HepG2 (cell line): ENCODE data around the gene FBF1. TPM values are rescaled to one million over a fixed set of nuclear protein-coding genes. Genes with fewer than 3 reads are reported as not detected.

Experiments used
- ATAD3A ChIP-seq: sonication (generic); formaldehyde crosslinking; IDR thresholded peaks from 2 replicates; pipeline ENCODE4 v1.4.0; 2020; ENCODE audit warnings: missing genetic modification reagents
- HNRNPH1 ChIP-seq: fragments of 200-400 bp; formaldehyde crosslinking; optimal IDR thresholded peaks from 2 replicates; pipeline ENCODE3; 2017; ENCODE audit warnings: mild to moderate bottlenecking, low read depth, low read length
- MAF1 ChIP-seq: sonication (generic); formaldehyde crosslinking; IDR thresholded peaks from 2 replicates; pipeline ENCODE4 v1.5.0; 2020; ENCODE audit warnings: missing genetic modification reagents, borderline replicate concordance
- NAIF1 ChIP-seq: sonication (generic); formaldehyde crosslinking; IDR thresholded peaks from 2 replicates; pipeline ENCODE4 v1.5.0; 2020; ENCODE audit warnings: mild to moderate bottlenecking, missing genetic modification reagents, borderline replicate concordance
- NFKBIZ ChIP-seq: IDR thresholded peaks from 2 replicates; pipeline ENCODE4 v1.6.1; 2018; ENCODE audit warnings: missing genetic modification reagents, missing compliant biosample characterization
- PPARG ChIP-seq: conservative IDR thresholded peaks from 2 replicates; pipeline ENCODE4 v1.6.1; 2016; ENCODE audit warnings: missing biosample characterization, missing genetic modification reagents
- REXO4 ChIP-seq: sonication (generic); formaldehyde crosslinking; IDR thresholded peaks from 2 replicates; pipeline ENCODE4 v1.8.0; 2022; ENCODE audit warnings: missing genetic modification reagents, mild to moderate bottlenecking, borderline replicate concordance
- RFX5 ChIP-seq: IDR thresholded peaks from 2 replicates; pipeline ENCODE4 v1.6.1; 2011; ENCODE audit warnings: low read depth, low read length, improper control_type of control experiment
- SAP130 ChIP-seq: IDR thresholded peaks from 2 replicates; pipeline ENCODE4 v1.6.1; 2016; ENCODE audit warnings: low read depth
- TARDBP ChIP-seq: sonication (generic); formaldehyde crosslinking; IDR thresholded peaks from 2 replicates; pipeline ENCODE4 v1.8.0; 2022; ENCODE audit warnings: mild to moderate bottlenecking, missing genetic modification reagents
- TP53 ChIP-seq: sonication (generic); formaldehyde crosslinking; conservative IDR thresholded peaks from 2 replicates; pipeline ENCODE4 v1.4.0; 2020; ENCODE audit warnings: missing genetic modification reagents
- ZBTB14 ChIP-seq: sonication (generic); formaldehyde crosslinking; IDR thresholded peaks from 2 replicates; pipeline ENCODE4 v1.4.0; 2020; ENCODE audit warnings: missing genetic modification reagents
- ZKSCAN1 ChIP-seq: fragments of 150-350 bp; IDR thresholded peaks from 2 replicates; pipeline ENCODE4 v1.6.1; 2014; ENCODE audit warnings: low read length
- ZNF3 ChIP-seq: IDR thresholded peaks from 2 replicates; pipeline ENCODE4 v1.7.0; 2017; ENCODE audit warnings: inconsistent platforms
- ZNF589 ChIP-seq: sonication (generic); formaldehyde crosslinking; conservative IDR thresholded peaks from 2 replicates; pipeline ENCODE4 v1.8.0; 2022; ENCODE audit warnings: mild to moderate bottlenecking, moderate library complexity, missing genetic modification reagents
- ZNF83 ChIP-seq: sonication (generic); formaldehyde crosslinking; IDR thresholded peaks from 2 replicates; pipeline ENCODE4 v1.4.0; 2020; ENCODE audit warnings: missing genetic modification reagents, mild to moderate bottlenecking, borderline replicate concordance
- ZNF878 ChIP-seq: sonication (generic); formaldehyde crosslinking; IDR thresholded peaks from 2 replicates; pipeline ENCODE4 v1.8.1; 2023; ENCODE audit warnings: mild to moderate bottlenecking, missing genetic modification reagents, moderate library complexity
- polyA plus RNA-seq, 8 experiments: library from polyadenylated mRNA; depleted of rRNA in 3 of 8; stranded (reverse) in 7 of 8; unstranded in 1 of 8; fragments of >200 nt; fragmentation: Illumina TruSeq in 4 of 8; extraction: Trizol in 4 of 8; gene quantifications; 2 replicates each; pipeline versions ENCODE4 v1.2.1 to v1.2.3, GENCODE V29; 2011 to 2016; ENCODE audit warnings: low read depth in 4 of 8, missing spikeins in 1 of 8, mixed read lengths in 1 of 8; ENCODE audit not compliant: insufficient read depth in 1 of 8
- total RNA-seq, 5 experiments: library from RNA; depleted of rRNA; stranded (reverse); fragments of >200 nt; fragmentation: Illumina TruSeq; extraction: Trizol; gene quantifications; 2 replicates each; pipeline ENCODE4 v1.2.3, GENCODE V29; 2016; ENCODE audit warnings: low read depth in 1 of 5
- TF ChIP-seq, protein P1 (sequence below): sonication (generic); formaldehyde crosslinking; IDR thresholded peaks from 2 replicates; pipeline ENCODE4; 2020; ENCODE audit warnings: missing genetic modification reagents, mild to moderate bottlenecking, borderline replicate concordance
- TF ChIP-seq, protein P2 (sequence below): sonication (generic); formaldehyde crosslinking; IDR thresholded peaks from 2 replicates; pipeline ENCODE4 v1.4.0; 2020; ENCODE audit warnings: missing genetic modification reagents, borderline replicate concordance
- TF ChIP-seq, protein P3 (sequence below): sonication (generic); formaldehyde crosslinking; IDR thresholded peaks from 2 replicates; pipeline ENCODE4 v1.4.0; 2020; ENCODE audit warnings: missing genetic modification reagents

The FBF1 gene
- total and polyA plus RNA-seq, 2 of the 13 experiments (the other 11 are each of a cell fraction or from before 2014, with no cell fraction given) = 2.4 to 8.1 TPM

GRCh38 chr17:75872434-75873351 is 68.1 kb downstream of the FBF1 start (continued):
- peak; percentile 48; the same call in 1 of the 2 replicates for TF ChIP-seq ZBTB14 (CRISPR knock-in tag)
- peak; percentile 98 for TF ChIP-seq TARDBP (CRISPR knock-in tag)
- TF ChIP-seq NFKBIZ (CRISPR knock-in tag) = peak; percentile 70
- peak; percentile 96 for TF ChIP-seq SAP130 (CRISPR knock-in tag)
- TF ChIP-seq ATAD3A (CRISPR knock-in tag) = no peak
- peak; percentile 94; the same call in 1 of the 2 replicates for TF ChIP-seq ZNF878 (CRISPR knock-in tag)
- TF ChIP-seq ZNF3 (CRISPR knock-in tag) = 0 out of 2 replicates have a peak, but pooled peaks have one; percentile 17
- peak; percentile 89; the same call in 1 of the 2 replicates for TF ChIP-seq TP53 (CRISPR knock-in tag)
- peak; percentile 83 for TF ChIP-seq PPARG
- TF ChIP-seq, protein P1, sequence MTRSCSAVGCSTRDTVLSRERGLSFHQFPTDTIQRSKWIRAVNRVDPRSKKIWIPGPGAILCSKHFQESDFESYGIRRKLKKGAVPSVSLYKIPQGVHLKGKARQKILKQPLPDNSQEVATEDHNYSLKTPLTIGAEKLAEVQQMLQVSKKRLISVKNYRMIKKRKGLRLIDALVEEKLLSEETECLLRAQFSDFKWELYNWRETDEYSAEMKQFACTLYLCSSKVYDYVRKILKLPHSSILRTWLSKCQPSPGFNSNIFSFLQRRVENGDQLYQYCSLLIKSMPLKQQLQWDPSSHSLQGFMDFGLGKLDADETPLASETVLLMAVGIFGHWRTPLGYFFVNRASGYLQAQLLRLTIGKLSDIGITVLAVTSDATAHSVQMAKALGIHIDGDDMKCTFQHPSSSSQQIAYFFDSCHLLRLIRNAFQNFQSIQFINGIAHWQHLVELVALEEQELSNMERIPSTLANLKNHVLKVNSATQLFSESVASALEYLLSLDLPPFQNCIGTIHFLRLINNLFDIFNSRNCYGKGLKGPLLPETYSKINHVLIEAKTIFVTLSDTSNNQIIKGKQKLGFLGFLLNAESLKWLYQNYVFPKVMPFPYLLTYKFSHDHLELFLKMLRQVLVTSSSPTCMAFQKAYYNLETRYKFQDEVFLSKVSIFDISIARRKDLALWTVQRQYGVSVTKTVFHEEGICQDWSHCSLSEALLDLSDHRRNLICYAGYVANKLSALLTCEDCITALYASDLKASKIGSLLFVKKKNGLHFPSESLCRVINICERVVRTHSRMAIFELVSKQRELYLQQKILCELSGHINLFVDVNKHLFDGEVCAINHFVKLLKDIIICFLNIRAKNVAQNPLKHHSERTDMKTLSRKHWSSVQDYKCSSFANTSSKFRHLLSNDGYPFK (CRISPR knock-in tag) = peak; percentile 82; the same call in 1 of the 2 replicates
- TF ChIP-seq, protein P2, sequence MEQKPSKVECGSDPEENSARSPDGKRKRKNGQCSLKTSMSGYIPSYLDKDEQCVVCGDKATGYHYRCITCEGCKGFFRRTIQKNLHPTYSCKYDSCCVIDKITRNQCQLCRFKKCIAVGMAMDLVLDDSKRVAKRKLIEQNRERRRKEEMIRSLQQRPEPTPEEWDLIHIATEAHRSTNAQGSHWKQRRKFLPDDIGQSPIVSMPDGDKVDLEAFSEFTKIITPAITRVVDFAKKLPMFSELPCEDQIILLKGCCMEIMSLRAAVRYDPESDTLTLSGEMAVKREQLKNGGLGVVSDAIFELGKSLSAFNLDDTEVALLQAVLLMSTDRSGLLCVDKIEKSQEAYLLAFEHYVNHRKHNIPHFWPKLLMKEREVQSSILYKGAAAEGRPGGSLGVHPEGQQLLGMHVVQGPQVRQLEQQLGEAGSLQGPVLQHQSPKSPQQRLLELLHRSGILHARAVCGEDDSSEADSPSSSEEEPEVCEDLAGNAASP (CRISPR knock-in tag) = peak; percentile 99
- no peak for TF ChIP-seq ZKSCAN1
- TF ChIP-seq NAIF1 = peak; percentile 70; the same call in 1 of the 2 replicates
- no peak for TF ChIP-seq ZNF589 (CRISPR knock-in tag)
- peak; percentile 51; the same call in 1 of the 2 replicates for TF ChIP-seq MAF1 (CRISPR knock-in tag)
- TF ChIP-seq, protein P3, sequence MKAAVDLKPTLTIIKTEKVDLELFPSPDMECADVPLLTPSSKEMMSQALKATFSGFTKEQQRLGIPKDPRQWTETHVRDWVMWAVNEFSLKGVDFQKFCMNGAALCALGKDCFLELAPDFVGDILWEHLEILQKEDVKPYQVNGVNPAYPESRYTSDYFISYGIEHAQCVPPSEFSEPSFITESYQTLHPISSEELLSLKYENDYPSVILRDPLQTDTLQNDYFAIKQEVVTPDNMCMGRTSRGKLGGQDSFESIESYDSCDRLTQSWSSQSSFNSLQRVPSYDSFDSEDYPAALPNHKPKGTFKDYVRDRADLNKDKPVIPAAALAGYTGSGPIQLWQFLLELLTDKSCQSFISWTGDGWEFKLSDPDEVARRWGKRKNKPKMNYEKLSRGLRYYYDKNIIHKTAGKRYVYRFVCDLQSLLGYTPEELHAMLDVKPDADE (CRISPR knock-in tag) = no peak
- peak; percentile 35; the same call in 1 of the 2 replicates for TF ChIP-seq RFX5
- TF ChIP-seq REXO4 (CRISPR knock-in tag) = no peak
- TF ChIP-seq ZNF83 (CRISPR knock-in tag) = no peak
- TF ChIP-seq HNRNPH1 = peak; percentile 93
